ENCODE results near the gene MDK. TPM values are rescaled to one million over a fixed set of nuclear protein-coding genes. Genes with fewer than 3 reads are reported as not detected.
"Not testable (repeated sequence)": the region's sequence is repeated elsewhere in the genome, so short reads cannot be mapped to it uniquely, and the experiment has no call there.

MDK gene
- total RNA-seq, 1 experiment from 2014 or later = 252 TPM

GRCh38 chr11:46378811-46379481, 2.5 kb upstream of the MDK start:
- Histone ChIP-seq H3K27ac (ENCODE audit: low read length) (peak overlapping the region; percentile 66), H3K4me3 (ENCODE audit: low read depth in 2 of 2, low read length in 2 of 2) (no peak overlapping the region), H3K36me3 (ENCODE audit: control insufficient read depth, insufficient read depth, low read length) (no peaks in the 10 kb centered on the region; the same call in 1 of the 2 replicates), H3K9me3 (ENCODE audit: control insufficient read depth, insufficient read depth, low read depth, low read length) (no peaks in the 10 kb centered on the region), H3K27me3 (ENCODE audit: control insufficient read depth, insufficient read depth, low read length) (no peaks in the 10 kb centered on the region), H3K4me1 (ENCODE audit: control insufficient read depth, insufficient read depth, low read length) (peaks cover 16% of the 10 kb centered on the region)
- ChIA-PET POLR2A (no interaction called here), CTCF (interaction anchor here (1.2 kb wide), 1 partner anchor 10 kb away, joined by 4 read pairs; no protein-coding TSS in a partner anchor)
- ATAC-seq (peak; percentile 5; the same call in 1 of the 2 replicates), DNase-seq (ENCODE audit: low read depth, low spot score) (no peak)
- TF ChIP-seq SIN3A (IDR thresholded peaks at IDR 0.05; ENCODE audit: borderline replicate concordance, insufficient read depth, low read depth, low read length) = no peak
- no peak for TF ChIP-seq TCF7L2 (IDR thresholded peaks at IDR 0.05; ENCODE audit: low read depth, low read length)
- no peak for TF ChIP-seq POLR2AphosphoS5 (IDR thresholded peaks at IDR 0.05; ENCODE audit: low read depth, low read length)
- TF ChIP-seq CTCF (IDR thresholded peaks at IDR 0.05) = no peak
- no peak for TF ChIP-seq REST (IDR thresholded peaks at IDR 0.05; ENCODE audit: insufficient read depth in 1 of 2, low read depth in 2 of 2, low read length in 1 of 2)
- in situ Hi-C loops (cut with HindIII; ENCODE audit: low pct_unique_long_range_greater_than_20kb, low sequenced_read_pairs) (no loop called here), intact Hi-C loops (cut with micrococcal nuclease; ENCODE audit: unreplicated experiment) (no loop called here)
- BruUV-seq (replicated peaks) = no TSS peak

GRCh38 chr11:46379482-46380293, 1.8 kb upstream of the MDK start:
- H3K27me3 ChIP-seq (ENCODE audit: control insufficient read depth, insufficient read depth, low read length); H3K36me3 ChIP-seq (ENCODE audit: control insufficient read depth, insufficient read depth, low read length); DNase-seq (ENCODE audit: low read depth, low spot score); BruUV-seq (replicated peaks); intact Hi-C loops (cut with micrococcal nuclease; ENCODE audit: unreplicated experiment); in situ Hi-C loops (cut with HindIII; ENCODE audit: low pct_unique_long_range_greater_than_20kb, low sequenced_read_pairs); H3K4me3 ChIP-seq (ENCODE audit: low read depth in 2 of 2, low read length in 2 of 2); H3K9me3 ChIP-seq (ENCODE audit: control insufficient read depth, insufficient read depth, low read depth, low read length); POLR2A ChIA-PET: not testable (repeated sequence)
- peak; percentile 59 for ATAC-seq
- H3K27ac ChIP-seq (ENCODE audit: low read length) = peak overlapping the region; percentile 66
- CTCF ChIA-PET = interaction anchor here (0.7 to 1.2 kb wide), 2 partner anchors 9 to 106 kb away, joined by 4 read pairs; no protein-coding TSS in a partner anchor
- peaks cover 16% of the 10 kb centered on the region for H3K4me1 ChIP-seq (ENCODE audit: control insufficient read depth, insufficient read depth, low read length)

All from Panc1 (cell line).